HCT116 (cell line): ENCODE measurements around the gene FMN1. TPM values are rescaled to one million over a fixed set of nuclear protein-coding genes. Genes with fewer than 3 reads are reported as not detected.

ENCODE experiments used
- ATAC-seq: fragments of 200-7000 bp; cut with Tn5 transposase; 2 replicates; pipeline ENCODE4 v1.9.1; 2020; ENCODE audit warnings: mild to moderate bottlenecking, moderate library complexity
- BruUV-seq: library from RNA; stranded (reverse); fragments of 400-500 nt; replicated peaks from 2 replicates; lab custom pipeline; 2021; lab: Mats Ljungman, UMichigan
- CTCF ChIA-PET: fragments of 300-600 bp; sonication (Branson Sonifier 250); formaldehyde crosslinking; loops from one replicate; lab custom pipeline; 2021; ENCODE audit warnings: antibody characterized with exemption; lab: Charles Lee
- POLR2A ChIA-PET: fragments of 300-600, 350-600 bp; sonication (Branson Sonifier 250); formaldehyde crosslinking; loops from one replicate; lab custom pipeline; 2021; ENCODE audit warnings: antibody characterized with exemption; lab: Charles Lee
- RAD21 ChIA-PET, 2 experiments: fragments of 300-600 bp; sonication (Branson Sonifier 250); formaldehyde crosslinking; loops; one replicate each; lab custom pipeline; 2023; ENCODE audit warnings: low total read pairs in 2 of 2; ENCODE audit not compliant: uncharacterized antibody in 2 of 2, unreplicated experiment in 2 of 2, low non-redundant PET in 1 of 2; lab: Charles Lee
- DNase-seq: peaks from one replicate; pipeline ENCODE4 v3.0.0-alpha.2; 2010; ENCODE audit warnings: low read depth, low spot score
- H2AFZ ChIP-seq: fragments of 200-600 bp; shearing (Covaris generic), sonication (generic); 2 replicates; pipeline ENCODE4 v1.6.1; 2017; ENCODE audit warnings: low read depth, mixed run types, mixed read lengths, antibody characterized with exemption, low read length; ENCODE audit not compliant: poor library complexity, severe bottlenecking
- H3K27ac ChIP-seq: 2 replicates; pipeline ENCODE4 v1.5.1; 2012; ENCODE audit warnings: low read depth, low read length
- H3K27me3 ChIP-seq: fragments of 200-600 bp; sonication (generic); 2 replicates; pipeline ENCODE4 v1.6.1; 2016; ENCODE audit warnings: mixed run types, low read length, mixed read lengths; ENCODE audit not compliant: insufficient read depth
- H3K36me3 ChIP-seq, 2 experiments: fragments of 200-500 bp in 1 of 2; fragments of 200-600 bp in 1 of 2; sonication (Bioruptor generic) in 1 of 2; sonication (generic) in 1 of 2; 2 replicates each; pipeline versions ENCODE4 v1.5.1 to v1.6.1; 2014 to 2016; ENCODE audit warnings: low read length in 2 of 2, inconsistent platforms in 1 of 2, mixed read lengths in 1 of 2, mixed run types in 1 of 2; ENCODE audit not compliant: insufficient read depth in 2 of 2, control insufficient read depth in 1 of 2
- H3K4me1 ChIP-seq, 2 experiments: fragments of 200-600 bp in 1 of 2; sonication (generic) in 1 of 2; 2 replicates each; pipeline versions ENCODE4 v1.5.1 to v1.6.1; 2012 to 2017; ENCODE audit warnings: low read length in 2 of 2, inconsistent platforms in 1 of 2, mild to moderate bottlenecking in 1 of 2, mixed read lengths in 1 of 2, mixed run types in 1 of 2, moderate library complexity in 1 of 2; ENCODE audit not compliant: insufficient read depth in 2 of 2, control insufficient read depth in 1 of 2
- H3K4me2 ChIP-seq: fragments of 200-600 bp; sonication (generic); 2 replicates; pipeline ENCODE4 v1.6.1; 2017; ENCODE audit warnings: mixed run types, low read length, mixed read lengths
- H3K4me3 ChIP-seq, 2 experiments: fragments of 200-600 bp in 1 of 2; sonication (generic) in 1 of 2; replicated peaks in 1 of 2; 2 replicates each; pipeline ENCODE4 v1.5.1; 2011 to 2016; ENCODE audit warnings: low read length in 2 of 2, control low read depth in 1 of 2, low read depth in 1 of 2, mild to moderate bottlenecking in 1 of 2, mixed read lengths in 1 of 2, mixed run types in 1 of 2
- H3K79me2 ChIP-seq: fragments of 200-600 bp; sonication (generic); 2 replicates; pipeline ENCODE4 v1.6.1; 2017; ENCODE audit warnings: mild to moderate bottlenecking, mixed run types, low read length, moderate library complexity, mixed read lengths; ENCODE audit not compliant: insufficient read depth
- H3K9ac ChIP-seq: fragments of 200-600 bp; sonication (generic); 2 replicates; pipeline ENCODE4 v1.6.1; 2016; ENCODE audit warnings: low read length, mixed read lengths
- H3K9me2 ChIP-seq: fragments of 200-600 bp; sonication (generic), shearing (Covaris generic); 2 replicates; pipeline ENCODE4 v1.6.1; 2017; ENCODE audit warnings: mixed run types, mild to moderate bottlenecking, moderate library complexity; ENCODE audit not compliant: insufficient read depth
- H3K9me3 ChIP-seq, 2 experiments: fragments of 200-500 bp in 1 of 2; fragments of 200-600 bp in 1 of 2; sonication (Bioruptor generic) in 1 of 2; sonication (generic) in 1 of 2; 2 replicates each; pipeline ENCODE4 v1.6.1; 2014 to 2017; ENCODE audit warnings: low read length in 2 of 2, mixed read lengths in 2 of 2, inconsistent platforms in 1 of 2, low read depth in 1 of 2, mild to moderate bottlenecking in 1 of 2, mixed run types in 1 of 2, moderate library complexity in 1 of 2; ENCODE audit not compliant: control insufficient read depth in 1 of 2, insufficient read depth in 1 of 2
- H4K20me1 ChIP-seq: fragments of 200-600 bp; sonication (generic), shearing (Covaris generic); 2 replicates; pipeline ENCODE4 v1.6.1; 2017; ENCODE audit warnings: mixed run types, mild to moderate bottlenecking, moderate library complexity; ENCODE audit not compliant: insufficient read depth
- CBX3 ChIP-seq: IDR thresholded peaks from 2 replicates; pipeline ENCODE4 v1.6.1; 2012; ENCODE audit warnings: low read depth
- CEBPB ChIP-seq: IDR thresholded peaks from 2 replicates; pipeline ENCODE4 v1.6.1; 2012; ENCODE audit warnings: low read depth
- CTCF ChIP-seq, 3 experiments: fragments of 200-600 bp in 1 of 3; sonication (generic) in 1 of 3; IDR thresholded peaks in 2 of 3; conservative IDR thresholded peaks in 1 of 3; 2 replicates each; pipeline ENCODE4 v1.5.1; 2012 to 2017; ENCODE audit warnings: low read depth in 2 of 3, low read length in 2 of 3, antibody characterized with exemption in 1 of 3, borderline replicate concordance in 1 of 3, control low read depth in 1 of 3, mild to moderate bottlenecking in 1 of 3, mixed read lengths in 1 of 3, mixed run types in 1 of 3, moderate library complexity in 1 of 3; ENCODE audit not compliant: insufficient read depth in 1 of 3
- ELF1 ChIP-seq: IDR thresholded peaks from 2 replicates; pipeline ENCODE4 v1.6.1; 2012; ENCODE audit warnings: low read depth, borderline replicate concordance
- EZH2 ChIP-seq: fragments of 200-600 bp; sonication (generic); IDR thresholded peaks from 2 replicates; pipeline ENCODE4 v1.6.1; 2017; ENCODE audit warnings: antibody characterized with exemption, mixed run types
- FOSL1 ChIP-seq: IDR thresholded peaks from 2 replicates; pipeline ENCODE4 v1.6.1; 2012; ENCODE audit warnings: low read depth
- SIN3A ChIP-seq: IDR thresholded peaks from 2 replicates; pipeline ENCODE4 v1.6.1; 2012; ENCODE audit warnings: low read depth
- SP1 ChIP-seq: IDR thresholded peaks from 2 replicates; pipeline ENCODE4 v1.6.1; 2012; ENCODE audit warnings: low read depth
- SRF ChIP-seq: IDR thresholded peaks from 2 replicates; pipeline ENCODE4 v1.6.1; 2012; ENCODE audit warnings: low read depth
- YY1 ChIP-seq: IDR thresholded peaks from 2 replicates; pipeline ENCODE4 v1.6.1; 2011; ENCODE audit warnings: low read length, low read depth, moderate library complexity, mild to moderate bottlenecking; ENCODE audit not compliant: insufficient replicate concordance; ENCODE audit errors: extremely low read depth
- ZBTB33 ChIP-seq: IDR thresholded peaks from 2 replicates; pipeline ENCODE4 v1.6.1; 2011; ENCODE audit warnings: mild to moderate bottlenecking, low read length, moderate library complexity; ENCODE audit not compliant: insufficient replicate concordance; ENCODE audit errors: extremely low read depth
- ZFX ChIP-seq: fragments of 450-650 bp; IDR thresholded peaks from 2 replicates; pipeline ENCODE4 v1.6.1; 2017
- intact Hi-C: fragments of 100-400 bp; cut with micrococcal nuclease; formaldehyde crosslinking; loops from 2 replicates; pipeline ENCODE4 v1.10.0; 2022
- total RNA-seq: library from RNA; stranded (reverse); gene quantifications from one replicate; pipeline ENCODE4 v1.2.1, GENCODE V29; 2021; ENCODE audit not compliant: unreplicated experiment

Gene FMN1
- total RNA-seq, 1 experiment from 2014 or later: 0.39 TPM

GRCh38 chr15:33242165-33242564 lies 47.7 kb upstream of the FMN1 start (continued):
- no peak for TF ChIP-seq ZBTB33
- no peak for TF ChIP-seq SRF
- TF ChIP-seq YY1: no peak
- TF ChIP-seq CBX3: no peak

- ATAC-seq: no peak
- Histone ChIP-seq H3K4me3 (no peak overlapping the region), H3K27ac (no peak overlapping the region), H3K36me3 (no peaks in the 10 kb centered on the region), H2AFZ (no peak overlapping the region), H3K9me3 (no peaks in the 10 kb centered on the region), H4K20me1 (no peaks in the 10 kb centered on the region), H3K79me2 (no peaks in the 10 kb centered on the region), H3K27me3 (peaks cover 32% of the 10 kb centered on the region), H3K9ac (no peak overlapping the region), H3K4me1 (peaks cover 0 to 6% of the 10 kb centered on the region in 2 experiments; a peak in 1 of 4 replicates), H3K9me2 (no peaks in the 10 kb centered on the region), H3K4me2 (no peak overlapping the region)
- TF ChIP-seq YY1 (no peak), ELF1 (no peak), ZFX (no peak), SP1 (no peak), FOSL1 (no peak), CEBPB (no peak), EZH2 (no peak), CTCF (IDR thresholded peaks at IDR 0.05 in 2 of 3, conservative IDR thresholded peaks at IDR 0.05 in 1 of 3; ENCODE audit: borderline replicate concordance in 1 of 3, insufficient read depth in 1 of 3, low read depth in 2 of 3, low read length in 2 of 3) (no peak), SIN3A (no peak), ZBTB33 (no peak)
- RAD21 ChIA-PET: interaction anchor here in 1 of 2 experiments (1.0 kb wide), 1 partner anchor 463 kb away, joined by 3 read pairs; no protein-coding TSS in a partner anchor
- POLR2A ChIA-PET: interaction anchor here (0.6 kb wide), 1 partner anchor 18 kb away, joined by 4 read pairs; no protein-coding TSS in a partner anchor
- no TSS peak for BruUV-seq
- CTCF ChIA-PET: interaction anchor here (3.3 to 4.1 kb wide), 2 partner anchors 464 to 493 kb away, joined by 20 to 29 read pairs; no protein-coding TSS in a partner anchor
- DNase-seq: no peak
- intact Hi-C loops: no loop called here
Measured at GRCh38 chr15:33236841-33237509, 42.5 kb upstream of the FMN1 start.
